Fibroblast of villous mesenchyme (primary cell): Measurements from ENCODE around the gene ATP1A4. TPM values are rescaled to one million over a fixed set of nuclear protein-coding genes. Genes with fewer than 3 reads are reported as not detected.

Experiments
- DNase-seq: peaks from one replicate; pipeline ENCODE4 v3.0.0-alpha.2; 2010; ENCODE audit warnings: low read depth
- H3K4me3 ChIP-seq: 2 replicates; pipeline ENCODE4 v1.5.1; 2011; ENCODE audit warnings: low read depth, mild to moderate bottlenecking, low read length
- total RNA-seq: library from RNA; depleted of rRNA; stranded (reverse); fragments of >200 nt; gene quantifications from 2 replicates; pipeline ENCODE4 v1.2.3, GENCODE V29; 2012
- TF ChIP-seq, protein P1 (sequence below): IDR thresholded peaks from 2 replicates; pipeline ENCODE4 v1.5.1; 2012; ENCODE audit warnings: low read depth, mild to moderate bottlenecking, low read length; ENCODE audit not compliant: insufficient read depth

Gene ATP1A4
- total RNA-seq, 1 donor: not detected

DNA sequence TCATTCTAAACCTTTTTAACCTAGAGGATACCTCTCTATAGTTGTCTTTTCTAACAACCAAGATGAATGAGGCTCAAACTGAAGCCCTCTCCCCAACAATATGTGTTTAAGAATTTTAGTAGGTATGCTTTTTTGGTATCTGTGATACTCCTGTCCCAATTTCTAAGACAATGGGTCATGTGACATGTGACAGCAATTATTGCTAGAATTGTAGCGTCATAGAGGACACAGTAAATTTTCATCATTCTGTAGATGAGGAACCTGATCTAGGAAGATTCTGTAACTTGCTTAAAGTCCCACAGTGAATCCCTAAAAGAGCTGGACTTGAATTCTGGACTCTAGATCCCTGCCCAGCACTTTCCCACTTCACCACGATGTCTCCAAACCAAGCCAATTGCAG is 27.3 kb downstream of the ATP1A4 start:
- DNase-seq: no peak
- no peak overlapping the region for H3K4me3 ChIP-seq
- TF ChIP-seq, protein P1, sequence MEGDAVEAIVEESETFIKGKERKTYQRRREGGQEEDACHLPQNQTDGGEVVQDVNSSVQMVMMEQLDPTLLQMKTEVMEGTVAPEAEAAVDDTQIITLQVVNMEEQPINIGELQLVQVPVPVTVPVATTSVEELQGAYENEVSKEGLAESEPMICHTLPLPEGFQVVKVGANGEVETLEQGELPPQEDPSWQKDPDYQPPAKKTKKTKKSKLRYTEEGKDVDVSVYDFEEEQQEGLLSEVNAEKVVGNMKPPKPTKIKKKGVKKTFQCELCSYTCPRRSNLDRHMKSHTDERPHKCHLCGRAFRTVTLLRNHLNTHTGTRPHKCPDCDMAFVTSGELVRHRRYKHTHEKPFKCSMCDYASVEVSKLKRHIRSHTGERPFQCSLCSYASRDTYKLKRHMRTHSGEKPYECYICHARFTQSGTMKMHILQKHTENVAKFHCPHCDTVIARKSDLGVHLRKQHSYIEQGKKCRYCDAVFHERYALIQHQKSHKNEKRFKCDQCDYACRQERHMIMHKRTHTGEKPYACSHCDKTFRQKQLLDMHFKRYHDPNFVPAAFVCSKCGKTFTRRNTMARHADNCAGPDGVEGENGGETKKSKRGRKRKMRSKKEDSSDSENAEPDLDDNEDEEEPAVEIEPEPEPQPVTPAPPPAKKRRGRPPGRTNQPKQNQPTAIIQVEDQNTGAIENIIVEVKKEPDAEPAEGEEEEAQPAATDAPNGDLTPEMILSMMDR: no peak

DNA sequence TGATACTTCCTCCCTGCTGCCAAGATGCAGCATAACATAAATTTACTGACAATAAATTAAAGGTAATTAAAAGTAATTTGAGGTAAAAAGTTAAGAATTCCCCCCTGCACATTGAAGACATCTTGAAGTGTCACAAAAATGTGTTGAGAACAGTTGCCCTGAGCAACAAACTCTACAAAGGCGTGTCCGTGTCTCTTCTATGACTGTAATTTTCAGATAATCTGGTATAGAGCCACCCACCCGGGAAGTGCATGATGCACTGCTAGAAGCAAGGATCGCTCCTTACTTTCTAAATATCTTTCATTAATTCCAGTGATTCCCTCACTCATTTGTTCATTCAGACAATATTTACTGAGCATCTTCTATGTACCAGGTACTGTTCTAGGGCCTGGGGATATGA is 27.9 kb downstream of the ATP1A4 start:
- DNase-seq: no peak
- H3K4me3 ChIP-seq: no peak overlapping the region
- TF ChIP-seq, protein P1: no peak

DNA sequence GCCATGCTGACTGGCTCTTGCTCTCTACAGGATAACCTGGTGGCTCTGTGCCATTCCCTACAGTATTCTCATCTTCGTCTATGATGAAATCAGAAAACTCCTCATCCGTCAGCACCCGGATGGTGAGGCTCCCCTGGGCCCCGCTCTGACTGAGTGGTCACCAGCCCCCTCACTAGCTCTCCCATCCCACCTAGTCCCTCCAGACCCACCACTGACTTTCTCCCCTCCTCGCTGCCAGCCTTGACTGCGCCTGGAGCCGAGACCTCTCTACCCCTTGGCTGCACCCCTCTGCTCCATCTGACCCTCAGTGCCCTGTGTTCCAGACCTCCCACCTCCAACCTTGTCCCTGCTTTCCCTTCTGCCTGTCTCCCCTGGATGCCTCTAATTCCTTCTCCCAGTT is 34.8 kb downstream of the ATP1A4 start:
- no peak overlapping the region for H3K4me3 ChIP-seq
- TF ChIP-seq, protein P1: no peak
- DNase-seq: no peak

DNA sequence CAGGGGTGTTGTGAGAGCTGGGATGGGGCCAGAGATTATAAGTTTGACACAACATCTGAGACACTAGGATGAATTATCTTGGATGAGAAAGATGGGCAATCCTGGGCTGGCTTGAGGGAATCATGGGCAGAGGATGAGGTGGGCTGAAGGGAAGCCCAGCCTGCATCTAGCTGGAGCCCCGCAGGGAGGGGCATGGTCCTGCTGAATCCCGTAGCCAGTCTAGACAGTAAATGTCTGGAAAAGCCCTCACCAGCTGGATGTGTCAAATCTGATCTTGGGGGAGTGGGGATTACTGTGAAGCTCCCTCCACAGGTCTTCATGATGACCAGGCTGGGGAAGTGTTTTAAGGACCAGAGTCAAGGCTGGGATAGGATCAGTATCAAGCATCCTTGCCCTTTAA is 35.3 kb downstream of the ATP1A4 start:
- no peak for DNase-seq
- H3K4me3 ChIP-seq: no peak overlapping the region
- TF ChIP-seq, protein P1: no peak

DNA sequence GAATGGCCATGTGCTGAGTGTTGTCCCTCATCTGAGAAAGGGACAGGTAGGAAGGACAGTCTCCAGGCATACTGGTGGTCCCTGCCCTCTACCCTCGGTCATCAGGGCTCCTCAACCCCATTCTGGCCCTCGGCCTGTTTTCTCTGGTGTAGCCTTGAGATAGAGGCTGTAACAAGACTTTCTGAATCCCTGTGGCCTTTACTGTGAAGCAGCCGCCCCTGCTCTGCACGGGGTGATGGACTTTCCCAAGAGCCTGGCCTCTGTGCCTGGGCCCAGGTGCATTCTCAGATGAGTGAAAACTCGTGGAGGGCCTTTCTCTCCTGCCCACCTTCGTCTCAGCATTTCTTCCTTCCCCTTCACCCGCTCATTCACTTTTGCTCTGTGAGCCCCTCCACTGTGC is 36.0 kb downstream of the ATP1A4 start:
- DNase-seq: no peak
- TF ChIP-seq, protein P1: no peak
- H3K4me3 ChIP-seq: no peak overlapping the region

DNA sequence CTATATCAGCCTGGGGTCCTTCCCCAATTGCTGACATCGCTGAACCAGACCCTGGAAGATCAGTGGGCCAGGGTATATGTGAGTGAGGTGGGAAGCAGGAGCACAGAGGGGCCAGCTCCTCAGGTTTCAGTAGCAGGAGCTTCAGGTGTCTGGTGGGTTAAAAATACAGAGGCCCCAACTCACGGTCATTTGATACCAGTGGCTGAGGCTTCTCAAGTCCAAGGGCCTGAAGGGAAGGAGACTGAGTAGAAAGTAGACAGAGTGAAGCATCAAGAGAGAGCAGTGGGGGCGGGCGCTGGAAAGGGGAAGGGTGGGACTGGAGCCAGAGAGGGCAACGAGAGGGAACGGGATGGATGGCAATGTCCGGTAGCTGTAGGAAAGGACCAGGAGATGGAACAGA is 36.9 kb downstream of the ATP1A4 start:
- DNase-seq: no peak
- no peak overlapping the region for H3K4me3 ChIP-seq
- TF ChIP-seq, protein P1: no peak
